HEK293 (cell line): ENCODE results near the gene CPM.

Experiments used
- CTCF ChIA-PET: fragments of 350-600 bp; formaldehyde crosslinking; extraction: SDS; loops from one replicate; lab custom pipeline; 2021; ENCODE audit warnings: antibody characterized with exemption; lab: Yijun Ruan, JAX
- POLR2A ChIA-PET: fragments of 300-600 bp; formaldehyde crosslinking; extraction: SDS; loops from one replicate; lab custom pipeline; 2020; ENCODE audit warnings: antibody characterized with exemption, inconsistent platforms; lab: Yijun Ruan, JAX
- H3K27ac ChIP-seq: fragments of 200-500 bp; sonication (Bioruptor generic); 2 replicates; pipeline ENCODE4 v1.5.1; 2014; ENCODE audit warnings: low read depth, low read length, control low read depth, inconsistent platforms; ENCODE audit errors: extremely low read depth
- H3K36me3 ChIP-seq, 2 experiments: fragments of 200-500 bp in 1 of 2; sonication (Bioruptor generic) in 1 of 2; 1 replicate in 1 of 2; 2 replicates in 1 of 2; pipeline ENCODE4 v1.5.1; 2014 to 2017; ENCODE audit warnings: inconsistent platforms in 2 of 2, low read length in 2 of 2; ENCODE audit not compliant: control insufficient read depth in 2 of 2, insufficient read depth in 1 of 2
- H3K4me1 ChIP-seq: fragments of 200-500 bp; sonication (Bioruptor generic); 2 replicates; pipeline ENCODE4 v1.5.1; 2014; ENCODE audit warnings: mild to moderate bottlenecking, low read length, inconsistent platforms; ENCODE audit not compliant: control insufficient read depth, insufficient read depth
- H3K4me3 ChIP-seq: 2 replicates; pipeline ENCODE4 v1.5.1; 2011; ENCODE audit warnings: low read depth, mild to moderate bottlenecking, control low read depth, low read length, moderate library complexity
- H3K9me3 ChIP-seq: fragments of 200-500 bp; sonication (Bioruptor generic); 2 replicates; pipeline ENCODE4 v1.5.1; 2014; ENCODE audit warnings: low read depth, low read length, inconsistent platforms; ENCODE audit not compliant: control insufficient read depth, insufficient read depth
- EGR2 ChIP-seq: fragments of 450-650 bp; formaldehyde crosslinking; IDR thresholded peaks from 2 replicates; pipeline ENCODE4 v1.5.1; 2016; ENCODE audit warnings: low read depth, missing biosample characterization, missing genetic modification characterization
- GFI1B ChIP-seq: fragments of 450-650 bp; formaldehyde crosslinking; IDR thresholded peaks from 2 replicates; pipeline ENCODE4 v1.5.1; 2016; ENCODE audit warnings: missing biosample characterization, missing genetic modification characterization
- SCRT1 ChIP-seq: fragments of 450-650 bp; formaldehyde crosslinking; IDR thresholded peaks from 2 replicates; pipeline ENCODE4 v1.5.1; 2016; ENCODE audit warnings: missing biosample characterization, missing genetic modification characterization, borderline replicate concordance
- SCRT2 ChIP-seq: fragments of 450-650 bp; formaldehyde crosslinking; IDR thresholded peaks from 2 replicates; pipeline ENCODE4 v1.5.1; 2016; ENCODE audit warnings: missing biosample characterization, missing genetic modification characterization
- SP3 ChIP-seq: fragments of 450-650 bp; formaldehyde crosslinking; IDR thresholded peaks from 2 replicates; pipeline ENCODE4 v1.5.1; 2016; ENCODE audit warnings: missing biosample characterization, missing genetic modification characterization
- ZBTB44 ChIP-seq: fragments of 450-650 bp; IDR thresholded peaks from 2 replicates; pipeline ENCODE4 v1.5.1; 2018; ENCODE audit warnings: missing biosample characterization, mild to moderate bottlenecking, missing genetic modification characterization
- ZFP37 ChIP-seq: fragments of 450-650 bp; formaldehyde crosslinking; IDR thresholded peaks from 2 replicates; pipeline ENCODE4 v1.5.1; 2016; ENCODE audit warnings: missing biosample characterization, missing genetic modification characterization
- ZNF19 ChIP-seq: fragments of 450-650 bp; formaldehyde crosslinking; IDR thresholded peaks from 2 replicates; pipeline ENCODE4; 2016; ENCODE audit warnings: missing biosample characterization, missing genetic modification characterization, low read depth
- ZNF354C ChIP-seq: fragments of 450-650 bp; formaldehyde crosslinking; IDR thresholded peaks from 2 replicates; pipeline ENCODE4 v1.5.1; 2016; ENCODE audit warnings: missing biosample characterization, missing genetic modification characterization, low read depth, borderline replicate concordance
- ZNF571 ChIP-seq: fragments of 450-650 bp; formaldehyde crosslinking; IDR thresholded peaks from 2 replicates; pipeline ENCODE4 v1.5.0; 2017; ENCODE audit warnings: missing biosample characterization, missing genetic modification characterization
- ZNF600 ChIP-seq: fragments of 450-650 bp; formaldehyde crosslinking; IDR thresholded peaks from 2 replicates; pipeline ENCODE4 v1.5.1; 2016; ENCODE audit warnings: missing biosample characterization, missing genetic modification characterization
- ZNF664 ChIP-seq: fragments of 450-650 bp; formaldehyde crosslinking; IDR thresholded peaks from 2 replicates; pipeline ENCODE4 v1.5.1; 2016; ENCODE audit warnings: missing biosample characterization, missing genetic modification characterization
- ZSCAN4 ChIP-seq: fragments of 450-650 bp; formaldehyde crosslinking; IDR thresholded peaks from 2 replicates; pipeline ENCODE4 v1.5.1; 2017; ENCODE audit warnings: missing biosample characterization, missing genetic modification characterization
- TF ChIP-seq, protein P1 (sequence below): fragments of 450-650 bp; formaldehyde crosslinking; IDR thresholded peaks from 2 replicates; pipeline ENCODE4 v1.5.1; 2016; ENCODE audit warnings: missing biosample characterization, missing genetic modification characterization
- TF ChIP-seq, protein P2 (sequence below): fragments of 450-650 bp; formaldehyde crosslinking; IDR thresholded peaks from 2 replicates; pipeline ENCODE4 v1.5.1; 2016; ENCODE audit warnings: missing biosample characterization, missing genetic modification characterization

The CPM gene

GRCh38 chr12:68870443-68870842 is 62.5 kb downstream of the CPM start (continued):
- TF ChIP-seq ZNF354C (tag by site-specific recombination) (no peak), EGR2 (tag by site-specific recombination) (no peak), ZSCAN4 (no peak), SP3 (no peak)
- TF ChIP-seq, protein P1, sequence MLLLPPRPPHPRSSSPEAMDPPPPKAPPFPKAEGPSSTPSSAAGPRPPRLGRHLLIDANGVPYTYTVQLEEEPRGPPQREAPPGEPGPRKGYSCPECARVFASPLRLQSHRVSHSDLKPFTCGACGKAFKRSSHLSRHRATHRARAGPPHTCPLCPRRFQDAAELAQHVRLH, result no peak
- TF ChIP-seq, protein P2, sequence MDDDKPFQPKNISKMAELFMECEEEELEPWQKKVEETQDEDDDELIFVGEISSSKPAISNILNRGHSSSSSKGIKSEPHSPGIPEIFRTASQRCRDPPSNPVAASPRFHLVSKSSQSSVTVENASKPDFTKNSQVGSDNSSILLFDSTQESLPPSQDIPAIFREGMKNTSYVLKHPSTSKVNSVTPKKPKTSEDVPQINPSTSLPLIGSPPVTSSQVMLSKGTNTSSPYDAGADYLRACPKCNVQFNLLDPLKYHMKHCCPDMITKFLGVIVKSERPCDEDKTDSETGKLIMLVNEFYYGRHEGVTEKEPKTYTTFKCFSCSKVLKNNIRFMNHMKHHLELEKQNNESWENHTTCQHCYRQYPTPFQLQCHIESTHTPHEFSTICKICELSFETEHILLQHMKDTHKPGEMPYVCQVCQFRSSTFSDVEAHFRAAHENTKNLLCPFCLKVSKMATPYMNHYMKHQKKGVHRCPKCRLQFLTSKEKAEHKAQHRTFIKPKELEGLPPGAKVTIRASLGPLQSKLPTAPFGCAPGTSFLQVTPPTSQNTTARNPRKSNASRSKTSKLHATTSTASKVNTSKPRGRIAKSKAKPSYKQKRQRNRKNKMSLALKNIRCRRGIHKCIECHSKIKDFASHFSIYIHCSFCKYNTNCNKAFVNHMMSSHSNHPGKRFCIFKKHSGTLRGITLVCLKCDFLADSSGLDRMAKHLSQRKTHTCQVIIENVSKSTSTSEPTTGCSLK (tag by site-specific recombination), result no peak
- TF ChIP-seq, all 188 proteins: peak for 0

DNA sequence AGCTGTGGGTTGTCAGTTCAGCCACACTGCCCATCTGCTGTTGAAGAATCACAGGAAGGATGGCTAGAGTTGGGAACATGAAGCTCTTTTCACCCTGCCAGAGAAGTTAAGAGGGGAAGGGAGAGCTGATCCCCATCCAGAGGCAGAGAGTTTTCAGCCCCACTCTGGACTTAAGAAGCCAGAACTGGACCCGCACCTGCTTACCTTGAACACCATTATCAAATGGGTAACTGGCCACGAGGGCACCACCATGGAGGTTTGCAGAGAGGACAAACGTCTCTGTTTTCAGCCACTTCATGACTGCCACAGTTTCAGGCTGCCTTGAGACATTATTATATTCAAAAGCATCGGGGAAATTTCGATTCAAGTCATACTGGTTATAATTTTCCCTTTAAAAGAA is 63.0 kb downstream of the CPM start:
- TF ChIP-seq ZNF600 (no peak), ZFP37 (tag by site-specific recombination) (no peak), ZNF19 (no peak), ZNF664 (no peak), ZNF571 (no peak)
- TF ChIP-seq, all 188 proteins: peak for 0
- no peak overlapping the region for H3K4me3 ChIP-seq
- no peaks in the 10 kb centered on the region for H3K9me3 ChIP-seq
- no peak overlapping the region for H3K27ac ChIP-seq
- CTCF ChIA-PET, result interaction anchor here (0.7 to 0.8 kb wide), 2 partner anchors 285 to 711 kb away, joined by 3 read pairs; no protein-coding TSS in a partner anchor
- H3K36me3 ChIP-seq, result no peaks in the 10 kb centered on the region
- 0 out of 2 replicates have a peak, but pooled peaks cover 6% of the 10 kb centered on the region for H3K4me1 ChIP-seq
- POLR2A ChIA-PET, result no interaction called here

DNA sequence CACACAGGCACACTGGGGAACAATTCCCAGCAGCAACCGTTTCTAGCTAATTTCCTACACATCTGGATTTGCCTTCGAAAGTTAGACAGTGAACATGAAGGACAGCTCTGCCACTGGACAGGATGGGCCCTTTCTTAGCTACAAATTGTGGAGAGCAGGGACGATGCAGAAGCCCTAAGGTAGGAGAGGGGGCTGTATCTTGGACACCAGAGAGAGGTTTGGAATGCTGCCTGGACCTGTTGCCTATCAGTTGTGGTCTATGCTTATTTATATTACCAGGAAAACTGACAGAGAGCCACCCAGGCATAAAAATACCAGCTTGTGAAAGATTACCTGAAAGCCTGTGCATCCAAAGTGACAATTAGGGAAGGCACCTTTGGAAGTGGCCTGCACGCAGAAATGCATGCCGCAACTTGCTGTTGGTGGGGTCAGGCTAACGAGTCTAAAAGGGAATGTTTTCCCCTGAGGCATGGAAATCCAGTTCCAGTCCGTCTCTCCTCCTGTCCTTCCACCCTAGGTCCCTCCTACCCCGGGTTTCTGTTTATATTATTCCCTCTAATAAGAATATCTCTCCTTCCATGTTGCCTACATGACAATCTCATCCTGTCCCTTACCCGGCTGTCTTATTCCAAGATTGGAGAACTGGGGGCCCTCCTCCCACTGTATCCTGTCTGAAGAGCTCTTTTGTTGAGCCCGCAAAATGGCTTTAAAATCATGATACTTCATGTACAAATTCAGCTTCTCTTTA is 64.8 kb downstream of the CPM start:
- ChIA-PET POLR2A (no interaction called here), CTCF (interaction anchor here (0.6 to 1.1 kb wide), 5 partner anchors 38 to 536 kb away, joined by 3 to 5 read pairs (median 3); no protein-coding TSS in a partner anchor)
- no peaks in the 10 kb centered on the region for H3K36me3 ChIP-seq
- no peaks in the 10 kb centered on the region for H3K9me3 ChIP-seq
- TF ChIP-seq SCRT1 (tag by site-specific recombination) (peak; percentile 69; the same call in 1 of the 2 replicates), GFI1B (tag by site-specific recombination) (no peak), SCRT2 (peak; percentile 87), ZBTB44 (peak; percentile 48; the same call in 1 of the 2 replicates)
- H3K4me3 ChIP-seq, result no peak overlapping the region
- H3K27ac ChIP-seq, result no peak overlapping the region
- H3K4me1 ChIP-seq, result 0 out of 2 replicates have a peak, but pooled peaks cover 6% of the 10 kb centered on the region
